Suprapubic skin (tissue), 4 donors: Measurements from ENCODE around the gene HOXB4. TPM values are rescaled to one million over a fixed set of nuclear protein-coding genes. Genes with fewer than 3 reads are reported as not detected.

Source experiments
- DNase-seq, 2 donors: peaks; one replicate each; pipeline ENCODE4 v3.0.0-alpha.2; 2019; ENCODE audit warnings: low spot score in 2 of 2
- H3K27ac ChIP-seq: fragments of 200-600 bp; sonication (generic); one replicate; pipeline ENCODE4 v1.5.1; 2019
- H3K27me3 ChIP-seq: fragments of 200-600 bp; sonication (generic); one replicate; pipeline ENCODE4 v1.5.1; 2019
- H3K36me3 ChIP-seq: fragments of 200-600 bp; sonication (generic); one replicate; pipeline ENCODE4 v1.5.1; 2019
- H3K4me1 ChIP-seq: fragments of 200-600 bp; sonication (generic); one replicate; pipeline ENCODE4 v1.5.1; 2019
- H3K4me3 ChIP-seq: fragments of 200-600 bp; sonication (generic); one replicate; pipeline ENCODE4 v1.5.1; 2019; ENCODE audit warnings: mild to moderate bottlenecking
- H3K9me3 ChIP-seq: fragments of 200-600 bp; sonication (generic); one replicate; pipeline ENCODE4 v1.5.1; 2019
- EP300 ChIP-seq: sonication (generic); formaldehyde crosslinking; IDR thresholded peaks from one replicate; pipeline ENCODE4 v1.6.1; 2017; ENCODE audit warnings: antibody characterized with exemption
- POLR2A ChIP-seq, 2 donors: fragments of 450-650 bp; IDR thresholded peaks; one replicate each; pipeline ENCODE4 v1.6.1; 2017; ENCODE audit warnings: antibody characterized with exemption in 2 of 2, mild to moderate bottlenecking in 2 of 2, moderate library complexity in 2 of 2
- POLR2AphosphoS5 ChIP-seq, 3 donors: sonication (generic); formaldehyde crosslinking; IDR thresholded peaks; one replicate each; pipeline ENCODE4 v1.6.1; 2017; ENCODE audit warnings: antibody characterized with exemption in 3 of 3
- WGBS: methylation state at CpG from one replicate; pipeline ENCODE4 v1.1.5; 2018; 5-methylcytosine and 5-hydroxymethylcytosine counted together
- total RNA-seq, 4 donors: library from RNA; depleted of rRNA; stranded (reverse); fragments of >200 nt; gene quantifications; one replicate each; pipeline ENCODE4 v1.1.0, GENCODE V29; 2016
- TF ChIP-seq, protein P1 (sequence below), 2 donors: fragments of 200-600 bp in 1 of 2; fragments of 450-650 bp in 1 of 2; sonication (generic) in 1 of 2; IDR thresholded peaks; one replicate each; pipeline ENCODE4 v1.5.1; 2016 to 2019; ENCODE audit warnings: antibody characterized with exemption in 2 of 2, mild to moderate bottlenecking in 1 of 2, moderate library complexity in 1 of 2

HOXB4 gene
- 1 to 10 TPM in 3 of 4 donors, under 1 TPM in 1; 0.42 to 3.5 (median 1.0) TPM for total RNA-seq

DNA sequence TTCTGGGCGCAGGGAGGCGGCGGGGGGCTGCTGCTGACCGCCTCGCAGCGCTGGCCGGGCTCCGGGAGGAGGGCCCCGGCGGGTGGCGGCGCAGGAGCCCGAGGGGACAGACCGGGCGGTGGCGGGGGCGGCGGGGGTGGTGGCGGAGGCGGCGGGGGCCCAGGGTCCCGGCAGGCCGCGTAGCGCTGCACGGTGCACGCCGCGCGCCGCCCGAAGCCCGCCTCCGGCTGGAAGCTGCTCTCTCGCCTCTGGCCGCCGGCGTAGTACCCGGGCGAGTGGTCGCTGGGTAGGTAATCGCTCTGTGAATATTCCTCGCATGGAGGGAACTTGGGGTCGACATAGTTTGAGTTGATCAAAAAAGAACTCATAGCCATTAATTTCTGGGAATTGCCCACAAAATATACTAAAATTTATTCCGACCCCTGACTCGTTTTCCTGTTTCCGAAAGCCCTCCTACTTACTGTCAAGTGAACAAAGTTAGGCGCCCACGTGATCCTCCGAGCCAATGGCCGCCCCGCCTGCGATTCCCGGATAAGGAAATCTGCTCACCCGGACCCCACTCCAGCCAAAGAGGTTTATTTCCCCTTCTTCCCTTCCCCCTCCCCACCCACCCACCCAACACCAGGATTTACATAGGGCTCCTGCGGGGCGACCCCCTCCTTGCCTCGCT lies at the start of gene HOXB4:
Gene HOXB4 (minus strand): TSS at position 405 of the 670 bp plus-strand sequence. CDS start 31 bp downstream, at position 374.
- under 1% methylated on average over 23 of the region's 58 CpGs for WGBS
- Histone ChIP-seq H3K36me3 (no peaks in the 10 kb centered on the region), H3K4me1 (peaks cover 79% of the 10 kb centered on the region), H3K27ac (peak within 1 kb of the TSS; percentile 85), H3K9me3 (no peaks in the 10 kb centered on the region), H3K27me3 (peaks cover 6% of the 10 kb centered on the region), H3K4me3 (peak within 1 kb of the TSS; percentile 69)
- TF ChIP-seq, protein P1, sequence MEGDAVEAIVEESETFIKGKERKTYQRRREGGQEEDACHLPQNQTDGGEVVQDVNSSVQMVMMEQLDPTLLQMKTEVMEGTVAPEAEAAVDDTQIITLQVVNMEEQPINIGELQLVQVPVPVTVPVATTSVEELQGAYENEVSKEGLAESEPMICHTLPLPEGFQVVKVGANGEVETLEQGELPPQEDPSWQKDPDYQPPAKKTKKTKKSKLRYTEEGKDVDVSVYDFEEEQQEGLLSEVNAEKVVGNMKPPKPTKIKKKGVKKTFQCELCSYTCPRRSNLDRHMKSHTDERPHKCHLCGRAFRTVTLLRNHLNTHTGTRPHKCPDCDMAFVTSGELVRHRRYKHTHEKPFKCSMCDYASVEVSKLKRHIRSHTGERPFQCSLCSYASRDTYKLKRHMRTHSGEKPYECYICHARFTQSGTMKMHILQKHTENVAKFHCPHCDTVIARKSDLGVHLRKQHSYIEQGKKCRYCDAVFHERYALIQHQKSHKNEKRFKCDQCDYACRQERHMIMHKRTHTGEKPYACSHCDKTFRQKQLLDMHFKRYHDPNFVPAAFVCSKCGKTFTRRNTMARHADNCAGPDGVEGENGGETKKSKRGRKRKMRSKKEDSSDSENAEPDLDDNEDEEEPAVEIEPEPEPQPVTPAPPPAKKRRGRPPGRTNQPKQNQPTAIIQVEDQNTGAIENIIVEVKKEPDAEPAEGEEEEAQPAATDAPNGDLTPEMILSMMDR (IDR thresholded peaks at IDR 0.05), result no peak
- TF ChIP-seq POLR2AphosphoS5 (IDR thresholded peaks at IDR 0.05) (no peak), POLR2A (IDR thresholded peaks at IDR 0.05) (no peak), EP300 (no peak)
- peak; percentile 93 to 95 for DNase-seq

DNA sequence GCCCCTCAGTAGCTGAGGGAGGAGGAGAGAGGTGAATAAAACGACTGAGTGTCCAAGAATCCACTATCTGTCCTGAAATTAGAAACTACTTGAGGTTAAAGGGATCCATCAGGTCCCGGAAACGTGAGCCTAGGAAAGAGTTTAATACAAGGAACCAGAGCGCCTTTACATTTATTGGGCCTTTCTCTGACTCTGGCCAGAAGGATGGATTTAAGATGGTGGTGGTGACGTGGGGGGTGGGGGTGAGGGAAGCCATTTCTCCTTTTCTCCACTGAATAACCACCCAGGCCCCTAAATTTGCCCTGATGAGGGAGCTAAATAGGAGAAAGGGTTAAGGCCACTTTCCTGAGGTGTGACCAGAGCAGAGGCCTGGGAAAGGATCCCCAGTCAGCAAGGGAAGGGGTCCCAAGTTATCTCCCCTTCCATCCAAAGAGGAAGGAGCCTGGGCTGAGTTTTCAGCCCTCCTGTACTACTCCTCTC lies 49.0 kb upstream of the HOXB4 start:
- Histone ChIP-seq H3K36me3 (no peaks in the 10 kb centered on the region), H3K27me3 (peaks cover 100% of the 10 kb centered on the region), H3K27ac (no peak overlapping the region), H3K9me3 (no peaks in the 10 kb centered on the region), H3K4me1 (peaks cover 25% of the 10 kb centered on the region), H3K4me3 (no peak overlapping the region)
- whole genome bisulfite sequencing, result 40% methylated on average over 5 of the region's 5 CpGs
- no peak for DNase-seq
- TF ChIP-seq POLR2AphosphoS5 (IDR thresholded peaks at IDR 0.05) (no peak), POLR2A (IDR thresholded peaks at IDR 0.05) (no peak), EP300 (no peak)
- TF ChIP-seq, protein P1 (IDR thresholded peaks at IDR 0.05), result no peak

DNA sequence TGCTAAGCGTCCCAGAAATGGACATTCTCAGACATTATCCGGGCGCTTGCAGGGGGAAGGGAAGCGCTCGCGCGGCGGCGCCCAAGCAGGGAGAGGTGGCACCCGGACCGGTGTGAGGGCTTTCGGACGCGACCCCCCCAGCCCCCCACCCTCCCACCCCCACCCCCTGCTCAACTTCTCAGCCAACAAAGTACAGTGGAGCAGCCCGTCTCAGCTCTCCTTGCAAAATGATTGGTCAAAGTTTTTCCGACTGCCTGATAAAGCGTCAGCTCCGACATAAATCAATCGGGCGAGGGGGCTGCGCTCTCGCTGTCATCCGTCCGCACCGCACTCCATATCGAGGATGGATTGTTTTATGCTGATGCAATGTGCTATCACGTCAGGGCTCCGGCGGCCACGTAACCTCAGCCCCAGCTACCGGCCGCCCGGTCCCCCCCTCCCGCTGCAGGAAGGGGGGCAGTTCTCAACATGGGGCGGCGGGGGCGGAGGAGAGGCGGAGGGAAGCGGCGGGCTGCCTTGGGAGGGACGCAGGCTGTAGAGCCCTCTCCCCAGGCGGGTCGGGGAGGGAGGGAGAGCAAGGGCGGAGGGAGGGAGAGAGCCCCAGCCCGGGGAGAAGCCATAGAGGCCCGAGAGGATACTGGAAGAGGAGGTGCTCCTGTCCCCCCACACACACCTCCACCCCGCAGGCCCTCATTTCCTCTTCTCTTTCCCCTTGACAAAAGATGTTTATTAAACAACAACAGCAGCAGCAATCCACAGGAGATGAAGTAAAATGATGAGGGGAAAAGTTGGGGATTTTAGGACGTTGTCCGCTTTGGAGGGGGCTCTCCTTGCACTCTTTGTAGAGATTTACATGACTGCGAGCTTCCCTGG lies 48.3 kb upstream of the HOXB4 start, which contains the start of gene HOXB9:
Gene HOXB9 (minus strand): TSS at position 114 of the 873 bp plus-strand sequence. CDS start 89 bp downstream, at position 25.
- 6% methylated on average over 18 of the region's 50 CpGs for WGBS
- peaks cover 100% of the 10 kb centered on the region for H3K27me3 ChIP-seq
- DNase-seq, result no peak

DNA sequence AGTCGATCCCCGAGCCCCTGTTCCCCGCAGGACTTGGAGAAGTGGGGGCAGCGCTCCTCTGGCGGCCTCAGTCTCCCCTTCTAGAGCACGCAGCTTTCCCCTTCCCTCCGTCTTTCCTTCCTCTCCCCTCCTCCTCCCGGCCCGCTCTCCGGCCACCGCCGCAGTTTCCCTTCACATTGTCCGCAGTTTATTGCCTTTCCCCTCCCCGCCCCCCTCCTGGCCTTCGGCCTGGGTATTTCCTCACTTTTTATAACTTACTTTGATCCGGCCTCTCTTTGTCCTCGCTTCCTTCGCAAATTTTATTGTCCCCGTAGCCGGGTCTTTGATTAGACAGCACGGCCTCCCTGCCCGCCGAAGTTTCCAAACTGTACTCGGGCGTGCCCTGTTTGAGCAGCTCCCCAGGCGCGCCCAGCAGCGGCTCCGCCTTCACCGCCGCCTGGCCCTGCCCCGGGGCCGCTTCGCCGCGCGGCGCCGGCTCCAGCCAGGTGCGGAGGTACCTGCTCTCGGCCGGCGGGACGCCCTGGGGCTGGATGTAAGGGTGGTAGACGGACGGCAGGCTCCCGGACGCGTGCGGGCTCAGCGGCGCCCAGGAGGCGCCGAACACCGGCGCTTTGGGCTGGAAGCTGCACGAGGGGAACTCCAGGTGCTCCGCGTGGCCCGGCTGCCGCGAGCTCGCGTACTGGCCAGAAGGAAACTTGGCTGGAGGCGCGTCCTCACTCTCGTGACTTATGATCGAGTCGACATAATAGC lies 47.5 kb upstream of the HOXB4 start:
- TF ChIP-seq POLR2AphosphoS5 (IDR thresholded peaks at IDR 0.05) (no peak), POLR2A (IDR thresholded peaks at IDR 0.05) (no peak), EP300 (no peak)
- TF ChIP-seq, protein P1 (IDR thresholded peaks at IDR 0.05), result no peak
- H3K4me3 ChIP-seq, result peak overlapping the region; percentile 53
- no peaks in the 10 kb centered on the region for H3K9me3 ChIP-seq
- H3K27ac ChIP-seq, result no peak overlapping the region
- peaks cover 25% of the 10 kb centered on the region for H3K4me1 ChIP-seq
- H3K27me3 ChIP-seq, result peaks cover 100% of the 10 kb centered on the region
- under 1% methylated on average over 30 of the region's 69 CpGs for WGBS
- DNase-seq, result no peak
- H3K36me3 ChIP-seq, result no peaks in the 10 kb centered on the region

More for the DNA sequence above, 48.3 kb upstream of the HOXB4 start, which contains the start of gene HOXB9:
- Histone ChIP-seq H3K4me3 (peak within 1 kb of the TSS; percentile 53), H3K9me3 (no peaks in the 10 kb centered on the region), H3K4me1 (peaks cover 25% of the 10 kb centered on the region), H3K27ac (no peak within 1 kb of the TSS), H3K36me3 (no peaks in the 10 kb centered on the region)
- TF ChIP-seq, protein P1 (IDR thresholded peaks at IDR 0.05), result no peak
- TF ChIP-seq POLR2A (IDR thresholded peaks at IDR 0.05) (no peak), EP300 (no peak), POLR2AphosphoS5 (IDR thresholded peaks at IDR 0.05) (no peak)
